GM18519 (cell line): ENCODE results near the gene BPTF.
"Not testable (repeated sequence)": the region's sequence is repeated elsewhere in the genome, so short reads cannot be mapped to it uniquely, and the experiment has no call there.

Source experiments
- ATAC-seq: cut with Tn5 transposase; IDR thresholded peaks from one replicate; pipeline ENCODE4 v1.9.1; 2021; ENCODE audit warnings: mild to moderate bottlenecking, moderate library complexity; ENCODE audit not compliant: unreplicated experiment, low FRiP score

Gene BPTF

GRCh38 chr17:67831268-67831667 lies 6.0 kb downstream of the BPTF start:
- ATAC-seq = no peak

DNA sequence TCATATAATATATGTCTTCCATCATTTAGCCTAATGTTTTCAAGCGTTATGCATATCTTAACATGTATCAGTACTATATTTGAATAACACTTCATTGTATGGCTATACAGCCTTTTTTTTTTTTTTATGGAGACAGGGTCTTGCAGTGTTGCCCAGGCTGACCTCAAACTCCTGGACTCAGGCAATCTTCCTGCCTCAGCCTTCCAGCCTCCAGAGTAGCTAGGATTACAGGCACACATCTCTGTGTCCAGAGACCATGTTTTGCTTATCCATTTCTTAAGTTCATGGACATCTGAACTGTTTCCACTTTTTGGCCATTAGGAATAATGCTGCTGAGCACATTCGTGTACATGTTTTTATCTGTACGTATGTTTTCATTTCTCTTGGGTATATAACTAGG lies 7.8 kb downstream of the BPTF start:
- no peak for ATAC-seq

DNA sequence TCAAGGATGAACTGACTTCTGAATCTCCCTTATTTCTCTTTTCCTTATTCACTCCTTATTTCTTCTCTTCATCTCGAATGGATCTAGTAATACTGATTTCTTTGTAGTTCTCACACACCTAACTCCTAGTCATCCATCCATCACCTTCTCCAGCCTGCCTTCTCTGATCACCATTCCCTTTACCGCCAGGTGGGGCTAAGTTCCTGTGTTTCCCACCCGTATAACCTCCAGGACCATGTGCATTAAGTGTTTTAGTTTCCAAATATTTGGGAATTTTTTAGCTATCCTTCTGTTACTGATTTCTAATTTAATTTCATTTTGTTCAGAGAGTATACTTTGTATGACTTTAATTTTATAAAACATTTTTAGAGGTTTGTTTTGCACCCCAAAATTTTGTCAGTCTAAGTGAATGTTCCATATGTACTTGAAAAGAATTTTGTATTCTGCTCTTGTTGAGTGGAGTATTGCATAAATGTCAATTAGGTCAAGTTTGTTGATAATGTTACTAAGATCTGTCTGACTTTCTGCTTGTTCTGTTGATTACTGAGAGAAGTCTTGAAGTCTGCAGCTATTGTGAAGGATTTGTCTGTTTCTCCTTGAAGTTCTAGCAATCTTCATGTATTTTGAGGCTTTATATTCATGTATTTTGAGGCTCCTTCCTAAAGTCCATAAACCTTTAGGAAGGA lies 8.8 kb downstream of the BPTF start:
- ATAC-seq = no peak

- ATAC-seq = no peak
These were observed 9.3 kb downstream of the BPTF start for GRCh38 chr17:67834634-67835033.

DNA sequence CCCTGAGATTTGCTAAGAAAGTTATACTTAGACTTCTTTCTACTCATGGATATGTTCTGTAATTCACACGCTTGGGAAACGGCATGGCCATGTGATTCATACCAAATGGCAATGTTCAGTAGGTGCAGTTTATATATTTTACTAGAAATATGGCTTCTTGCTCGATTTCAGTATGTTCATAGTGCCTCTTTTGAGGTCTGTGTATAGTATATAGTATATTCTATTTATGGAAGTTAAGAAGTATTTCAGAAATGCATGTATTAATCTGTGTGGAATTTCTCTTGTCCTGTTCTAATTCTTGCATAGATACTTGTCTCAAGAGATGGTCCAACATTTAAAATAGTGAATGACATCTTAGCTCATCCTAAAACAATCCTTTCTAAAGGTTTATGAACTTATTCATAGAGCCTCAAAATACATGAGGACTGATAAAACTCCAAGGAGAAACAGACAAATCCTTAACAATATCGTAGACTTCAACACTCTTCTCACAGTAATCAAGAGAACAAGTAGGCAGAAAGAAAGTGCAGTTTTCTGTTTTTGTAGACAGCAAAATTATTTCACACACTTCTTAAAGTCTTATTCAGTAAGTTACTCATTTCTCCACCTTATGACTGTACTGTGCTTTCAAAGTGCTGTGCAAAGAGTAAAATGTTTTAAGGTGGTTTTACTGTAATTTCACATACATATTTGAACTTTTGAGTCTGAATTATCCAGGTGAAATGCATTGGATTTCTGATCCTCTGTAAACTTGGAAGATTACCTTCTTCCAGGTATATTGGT lies 11.1 kb downstream of the BPTF start:
- no peak for ATAC-seq

DNA sequence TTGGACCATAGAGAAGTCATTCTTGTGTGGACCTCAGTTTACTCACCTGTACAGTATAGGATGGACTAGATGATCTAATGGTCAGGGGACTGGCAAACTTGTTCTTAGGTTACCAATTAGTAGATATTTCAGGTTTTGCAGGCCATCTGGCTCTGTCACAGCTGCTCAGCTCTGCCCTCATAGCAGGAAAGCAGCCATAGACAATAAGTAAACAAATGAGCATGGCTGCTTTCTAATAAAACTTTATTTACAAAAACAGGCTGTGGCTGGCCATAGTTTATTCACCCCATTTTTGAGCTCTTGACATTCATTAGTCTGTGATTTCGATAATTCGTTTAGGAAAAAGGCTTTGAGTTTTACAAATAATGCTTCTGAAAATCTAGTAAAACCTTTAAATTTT lies 12.7 kb downstream of the BPTF start:
- no peak for ATAC-seq

- ATAC-seq = no peak
These were observed 13.2 kb downstream of the BPTF start for GRCh38 chr17:67838538-67838937.

DNA sequence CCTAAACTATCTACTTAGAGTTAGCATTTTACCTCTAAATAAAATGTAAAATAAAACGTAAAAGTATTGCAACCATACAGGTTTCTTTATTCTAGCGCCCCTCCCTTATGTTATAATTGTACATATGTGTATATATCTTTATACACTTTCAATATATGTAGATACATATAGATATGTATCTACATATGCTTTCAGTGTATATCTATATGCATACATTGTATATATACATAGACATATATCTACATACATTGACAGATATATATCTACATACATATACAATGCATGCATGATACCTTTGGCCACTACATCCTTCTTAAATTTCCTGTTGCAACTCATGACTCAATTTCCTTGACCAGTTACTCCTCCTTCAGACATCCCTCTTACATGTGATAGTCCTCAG lies 16.7 kb downstream of the BPTF start:
- no peak for ATAC-seq

GRCh38 chr17:67842648-67843047 lies 17.3 kb downstream of the BPTF start:
- ATAC-seq = no peak

DNA sequence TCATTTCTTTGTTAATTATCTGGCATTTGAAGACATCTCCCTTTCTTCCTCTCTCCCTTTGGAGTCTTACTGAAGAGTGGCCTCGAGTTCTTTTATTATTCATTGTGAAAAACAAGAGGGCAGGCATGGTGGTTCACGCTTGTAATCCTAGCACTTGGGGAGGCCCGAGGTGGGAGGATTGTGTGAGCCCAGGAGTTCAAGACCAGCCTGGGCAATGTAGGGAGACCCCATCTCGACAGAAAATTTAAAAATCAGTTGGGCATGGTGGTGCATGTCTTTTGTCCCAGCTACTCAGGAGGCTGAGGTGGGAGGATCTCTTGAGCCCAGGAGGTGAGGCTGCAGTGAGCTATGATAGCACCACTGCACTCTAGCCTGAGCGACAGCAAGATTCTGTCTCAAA lies 20.1 kb downstream of the BPTF start:
- ATAC-seq = no peak

DNA sequence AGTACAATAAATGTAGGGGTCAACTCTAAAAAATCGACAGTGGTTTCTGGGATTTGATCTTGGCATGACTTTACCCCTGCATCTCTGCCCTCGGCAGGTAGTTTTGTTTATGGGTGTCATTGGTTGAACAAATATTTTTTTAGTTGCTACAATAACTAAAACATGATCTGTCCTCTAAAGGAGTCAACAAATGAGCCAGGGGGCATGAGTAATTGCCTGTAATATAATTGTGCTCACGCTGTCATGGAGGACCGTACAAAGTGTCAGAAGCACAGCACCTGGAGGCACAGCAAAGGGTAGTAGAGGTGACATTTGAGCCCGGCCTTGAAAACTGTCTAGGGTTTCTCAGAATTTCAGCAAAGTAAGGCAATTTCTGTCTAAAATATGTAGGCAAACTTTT lies 22.9 kb downstream of the BPTF start:
- not testable (repeated sequence) for ATAC-seq

- ATAC-seq = not testable (repeated sequence)
These were observed 23.5 kb downstream of the BPTF start for GRCh38 chr17:67848846-67849245.

DNA sequence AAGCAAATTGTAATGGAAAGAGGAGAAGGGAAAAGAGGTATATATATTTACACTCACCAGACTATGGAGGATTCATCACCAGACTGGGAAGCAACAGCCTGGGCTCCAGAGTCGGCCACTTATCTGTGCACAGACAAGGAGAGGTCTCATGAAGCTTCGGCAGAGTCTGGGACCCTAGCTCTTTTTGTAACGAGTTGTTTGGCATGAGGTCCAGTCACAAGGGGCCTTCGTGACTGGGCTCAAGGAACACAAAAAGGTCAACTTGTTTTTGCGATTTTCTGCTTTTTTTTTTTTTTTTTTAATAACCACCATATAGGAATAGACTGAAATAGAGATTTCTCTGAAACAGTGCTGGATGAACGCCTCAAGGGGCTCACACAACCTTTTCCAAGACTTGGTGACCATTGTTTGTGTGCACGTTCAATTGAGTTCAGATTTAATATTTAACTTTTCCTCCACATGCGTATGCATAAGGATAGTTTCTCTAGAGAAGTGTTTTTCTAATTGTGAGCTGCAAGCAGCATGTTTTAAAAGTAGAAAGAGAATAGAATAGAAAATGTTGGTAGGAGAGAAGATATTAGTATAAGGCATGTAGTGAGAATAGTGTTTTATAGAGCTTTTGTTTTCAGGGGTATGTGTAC lies 25.8 kb downstream of the BPTF start:
- no peak for ATAC-seq

DNA sequence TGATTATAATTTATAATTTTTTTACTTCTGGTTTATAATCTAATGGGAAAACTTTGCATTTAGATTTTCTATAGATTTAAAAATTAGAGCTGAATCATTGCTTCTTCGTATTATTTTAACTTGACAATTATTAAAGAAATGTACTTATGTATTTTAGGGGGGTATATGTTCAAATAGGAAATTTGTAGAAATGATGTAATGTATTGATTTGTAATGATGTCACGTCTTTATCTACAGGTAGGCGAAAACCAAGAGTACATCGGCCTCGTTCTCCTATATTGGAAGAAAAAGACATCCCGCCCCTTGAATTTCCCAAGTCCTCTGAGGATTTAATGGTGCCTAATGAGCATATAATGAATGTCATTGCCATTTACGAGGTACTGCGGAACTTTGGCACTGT lies 28.4 kb downstream of the BPTF start:
- ATAC-seq = no peak

DNA sequence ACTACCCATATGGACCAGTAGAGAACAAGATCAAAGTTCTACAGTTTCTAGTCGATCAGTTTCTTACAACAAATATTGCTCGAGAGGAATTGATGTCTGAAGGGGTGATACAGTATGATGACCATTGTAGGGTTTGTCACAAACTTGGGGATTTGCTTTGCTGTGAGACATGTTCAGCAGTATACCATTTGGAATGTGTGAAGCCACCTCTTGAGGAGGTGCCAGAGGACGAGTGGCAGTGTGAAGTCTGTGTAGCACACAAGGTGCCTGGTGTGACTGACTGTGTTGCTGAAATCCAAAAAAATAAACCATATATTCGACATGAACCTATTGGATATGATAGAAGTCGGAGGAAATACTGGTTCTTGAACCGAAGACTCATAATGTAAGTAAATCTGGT lies 29.1 kb downstream of the BPTF start:
- no peak for ATAC-seq

GRCh38 chr17:67855504-67856324 lies 30.4 kb downstream of the BPTF start:
- no peak for ATAC-seq

- ATAC-seq = not testable (repeated sequence)
These were observed 31.1 kb downstream of the BPTF start for GRCh38 chr17:67856402-67856801.

- ATAC-seq = no peak
These were observed 37.4 kb downstream of the BPTF start for GRCh38 chr17:67862614-67863217.

- ATAC-seq = no peak
These were observed 38.4 kb downstream of the BPTF start for GRCh38 chr17:67863624-67864247.

GRCh38 chr17:67865438-67865837 lies 40.1 kb downstream of the BPTF start:
- ATAC-seq = no peak
